HepG2 (cell line): Measurements from ENCODE around the gene SDC1. TPM values are rescaled to one million over a fixed set of nuclear protein-coding genes. Genes with fewer than 3 reads are reported as not detected.

ENCODE experiments used
- ARNT2 ChIP-seq: sonication (generic); formaldehyde crosslinking; IDR thresholded peaks from 2 replicates; pipeline ENCODE4 v1.8.0; 2022; ENCODE audit warnings: mild to moderate bottlenecking, low read depth, missing genetic modification reagents, moderate library complexity
- BHLHE40 ChIP-seq: IDR thresholded peaks from 2 replicates; pipeline ENCODE4 v1.6.1; 2011; ENCODE audit warnings: low read length, improper control_type of control experiment
- CCDC6 ChIP-seq: sonication (generic); formaldehyde crosslinking; IDR thresholded peaks from 2 replicates; pipeline ENCODE4 v1.8.1; 2022; ENCODE audit warnings: mild to moderate bottlenecking, missing genetic modification reagents, moderate library complexity
- DR1 ChIP-seq: sonication (generic); formaldehyde crosslinking; IDR thresholded peaks from 2 replicates; pipeline ENCODE4 v1.8.0; 2021; ENCODE audit warnings: mild to moderate bottlenecking, missing genetic modification reagents, inconsistent platforms
- E2F2 ChIP-seq: sonication (generic); formaldehyde crosslinking; IDR thresholded peaks from 2 replicates; pipeline ENCODE4 v1.4.0; 2020; ENCODE audit warnings: missing genetic modification reagents, borderline replicate concordance
- EHMT2 ChIP-seq: fragments of 200-600 bp; sonication (generic); IDR thresholded peaks from 2 replicates; pipeline ENCODE4 v1.7.0; 2017; ENCODE audit warnings: antibody characterized with exemption, low read depth, low read length, borderline replicate concordance
- EP300 ChIP-seq, 3 experiments: sonication (generic) in 1 of 3; formaldehyde crosslinking in 1 of 3; IDR thresholded peaks; 2 replicates each; pipeline versions ENCODE4 v1.5.1 to v1.6.1; 2011 to 2020; ENCODE audit warnings: low read depth in 2 of 3, low read length in 2 of 3, borderline replicate concordance in 1 of 3, improper control_type of control experiment in 1 of 3, mild to moderate bottlenecking in 1 of 3, missing genetic modification reagents in 1 of 3, moderate library complexity in 1 of 3
- IKZF1 ChIP-seq: fragments of 450-650 bp; IDR thresholded peaks from 2 replicates; pipeline ENCODE4 v1.7.1; 2016
- KDM5A ChIP-seq: fragments of 200-600 bp; sonication (generic); IDR thresholded peaks from 2 replicates; pipeline ENCODE4 v1.7.0; 2018; ENCODE audit warnings: antibody characterized with exemption, mild to moderate bottlenecking, low read length, borderline replicate concordance
- NCOA5 ChIP-seq: sonication (generic); formaldehyde crosslinking; IDR thresholded peaks from 2 replicates; pipeline ENCODE4 v1.4.0; 2020; ENCODE audit warnings: missing genetic modification reagents
- NFRKB ChIP-seq: fragments of 450-650 bp; IDR thresholded peaks from 2 replicates; pipeline ENCODE4 v1.6.1; 2017
- POGZ ChIP-seq: sonication (generic); formaldehyde crosslinking; IDR thresholded peaks from 2 replicates; pipeline ENCODE4 v1.4.0; 2020; ENCODE audit warnings: mild to moderate bottlenecking, missing genetic modification reagents
- PRPF4 ChIP-seq: fragments of 200-400 bp; formaldehyde crosslinking; IDR thresholded peaks from 2 replicates; pipeline ENCODE4 v1.6.1; 2016; ENCODE audit warnings: low read length, low read depth; ENCODE audit not compliant: poor library complexity, severe bottlenecking
- SRSF9 ChIP-seq: fragments of 200-400 bp; formaldehyde crosslinking; IDR thresholded peaks from 2 replicates; pipeline ENCODE4 v1.6.1; 2018; ENCODE audit warnings: borderline replicate concordance, mild to moderate bottlenecking, low read depth, low read length; ENCODE audit not compliant: insufficient read depth, poor library complexity, severe bottlenecking
- ZBTB26 ChIP-seq: IDR thresholded peaks from 2 replicates; pipeline ENCODE4 v1.6.1; 2016; ENCODE audit warnings: missing compliant biosample characterization, missing genetic modification reagents, borderline replicate concordance
- ZC3H4 ChIP-seq: sonication (generic); formaldehyde crosslinking; IDR thresholded peaks from 2 replicates; pipeline ENCODE4 v1.4.0; 2020; ENCODE audit warnings: missing genetic modification reagents, borderline replicate concordance
- ZFP36L1 ChIP-seq: sonication (generic); formaldehyde crosslinking; IDR thresholded peaks from 2 replicates; pipeline ENCODE4 v1.8.0; 2022; ENCODE audit warnings: mild to moderate bottlenecking, missing genetic modification reagents, moderate library complexity
- ZKSCAN1 ChIP-seq: fragments of 150-350 bp; IDR thresholded peaks from 2 replicates; pipeline ENCODE4 v1.6.1; 2014; ENCODE audit warnings: low read length
- ZNF282 ChIP-seq: fragments of 450-650 bp; IDR thresholded peaks from 2 replicates; pipeline ENCODE4 v1.6.1; 2018; ENCODE audit not compliant: partially characterized antibody
- ZNF567 ChIP-seq: sonication (generic); formaldehyde crosslinking; IDR thresholded peaks from 2 replicates; pipeline ENCODE4 v1.8.1; 2023; ENCODE audit warnings: mild to moderate bottlenecking, missing genetic modification reagents, borderline replicate concordance
- ZNF740 ChIP-seq: sonication (generic); formaldehyde crosslinking; IDR thresholded peaks from 2 replicates; pipeline ENCODE4 v1.4.0; 2020; ENCODE audit warnings: missing genetic modification reagents
- ZNF775 ChIP-seq: sonication (generic); formaldehyde crosslinking; IDR thresholded peaks from 2 replicates; pipeline ENCODE4 v1.4.0; 2020; ENCODE audit warnings: missing genetic modification reagents, mild to moderate bottlenecking, moderate library complexity, borderline replicate concordance
- ZNF841 ChIP-seq: sonication (generic); formaldehyde crosslinking; IDR thresholded peaks from 2 replicates; pipeline ENCODE4 v1.8.1; 2023; ENCODE audit warnings: missing genetic modification reagents, borderline replicate concordance
- ZSCAN25 ChIP-seq: sonication (generic); formaldehyde crosslinking; IDR thresholded peaks from 2 replicates; pipeline ENCODE4 v1.8.0; 2022; ENCODE audit warnings: mild to moderate bottlenecking, missing genetic modification reagents
- ZUFSP ChIP-seq: sonication (generic); formaldehyde crosslinking; IDR thresholded peaks from 2 replicates; pipeline ENCODE4 v1.9.0; 2021; ENCODE audit warnings: missing genetic modification reagents, mild to moderate bottlenecking, borderline replicate concordance
- polyA plus RNA-seq, 8 experiments: library from polyadenylated mRNA; depleted of rRNA in 3 of 8; stranded (reverse) in 7 of 8; unstranded in 1 of 8; fragments of >200 nt; fragmentation: Illumina TruSeq in 4 of 8; extraction: Trizol in 4 of 8; gene quantifications; 2 replicates each; pipeline versions ENCODE4 v1.2.1 to v1.2.3, GENCODE V29; 2011 to 2016; ENCODE audit warnings: low read depth in 4 of 8, missing spikeins in 1 of 8, mixed read lengths in 1 of 8; ENCODE audit not compliant: insufficient read depth in 1 of 8
- total RNA-seq, 5 experiments: library from RNA; depleted of rRNA; stranded (reverse); fragments of >200 nt; fragmentation: Illumina TruSeq; extraction: Trizol; gene quantifications; 2 replicates each; pipeline ENCODE4 v1.2.3, GENCODE V29; 2016; ENCODE audit warnings: low read depth in 1 of 5

Gene SDC1
- total and polyA plus RNA-seq, 2 of the 13 experiments (the other 11 are each of a cell fraction or from before 2014, with no cell fraction given), result 108 to 119 TPM

GRCh38 chr2:20225294-20226151, 593 bp upstream of the SDC1 start (continued):
- peak; percentile 25 for TF ChIP-seq DR1 (CRISPR knock-in tag)
- no peak for TF ChIP-seq ZUFSP
- no peak for TF ChIP-seq ZNF841 (CRISPR knock-in tag)
- no peak for TF ChIP-seq EP300 (IDR thresholded peaks at IDR 0.05; ENCODE audit: low read depth in 2 of 2, low read length in 2 of 2)
- peak; percentile 33; the same call in 1 of the 2 replicates for TF ChIP-seq EP300 (CRISPR knock-in tag; IDR thresholded peaks at IDR 0.05; ENCODE audit: borderline replicate concordance)
- TF ChIP-seq ZKSCAN1, result peak; percentile 31; the same call in 1 of the 2 replicates
- TF ChIP-seq ZNF775 (CRISPR knock-in tag), result no peak
- TF ChIP-seq E2F2 (CRISPR knock-in tag), result peak; percentile 83; the same call in 1 of the 2 replicates
- no peak for TF ChIP-seq NCOA5 (CRISPR knock-in tag)
- TF ChIP-seq BHLHE40, result peak; percentile 40; the same call in 1 of the 2 replicates
- no peak for TF ChIP-seq PRPF4
- TF ChIP-seq ZBTB26 (CRISPR knock-in tag), result 0 out of 2 replicates have a peak, but pooled peaks have one; percentile 34
- TF ChIP-seq ZNF740 (CRISPR knock-in tag), result peak; percentile 74
- no peak for TF ChIP-seq ZNF282
- TF ChIP-seq ZNF567 (CRISPR knock-in tag), result no peak
- no peak for TF ChIP-seq SRSF9
- TF ChIP-seq ZFP36L1 (CRISPR knock-in tag), result no peak
- TF ChIP-seq IKZF1, result no peak
- TF ChIP-seq KDM5A, result 0 out of 2 replicates have a peak, but pooled peaks have one; percentile 51
- TF ChIP-seq NFRKB, result no peak
- no peak for TF ChIP-seq ZC3H4 (CRISPR knock-in tag)
- peak; percentile 16 for TF ChIP-seq POGZ (CRISPR knock-in tag)
- 0 out of 2 replicates have a peak, but pooled peaks have one; percentile 32 for TF ChIP-seq ZSCAN25 (CRISPR knock-in tag)
- TF ChIP-seq ARNT2 (CRISPR knock-in tag), result peak; percentile 61
- no peak; the same call in 1 of the 2 replicates for TF ChIP-seq CCDC6 (CRISPR knock-in tag)
- no peak for TF ChIP-seq EHMT2
